Stimulated activated naive CD8-positive, alpha-beta T cell treated with anti-CD3 and anti-CD28 coated beads, Interleukin-15, Interleukin-2, amounts not matched to agents 100 ng/mL and 50 ng/mL, for 24 hours (primary cell): Measurements from ENCODE around the gene CRAMP1.
"Not testable (repeated sequence)": the region's sequence is repeated elsewhere in the genome, so short reads cannot be mapped to it uniquely, and the experiment has no call there.

Experiments
- H3K27ac Mint-ChIP-seq: one replicate; pipeline ENCODE4 v1.8.0; 2021; ENCODE audit warnings: mild to moderate bottlenecking, mixed read lengths
- H3K27me3 Mint-ChIP-seq: one replicate; pipeline ENCODE4 v1.8.0; 2021; ENCODE audit warnings: mixed read lengths
- H3K36me3 Mint-ChIP-seq: one replicate; pipeline ENCODE4 v1.8.0; 2021; ENCODE audit warnings: low read depth, mixed read lengths
- H3K4me1 Mint-ChIP-seq: one replicate; pipeline ENCODE4 v1.8.0; 2021; ENCODE audit warnings: low read depth, mixed read lengths
- H3K4me3 Mint-ChIP-seq: one replicate; pipeline ENCODE4 v1.8.0; 2021; ENCODE audit warnings: mild to moderate bottlenecking, mixed read lengths
- H3K9me3 Mint-ChIP-seq: one replicate; pipeline ENCODE4 v1.8.0; 2021; ENCODE audit warnings: mixed read lengths

Gene CRAMP1

DNA sequence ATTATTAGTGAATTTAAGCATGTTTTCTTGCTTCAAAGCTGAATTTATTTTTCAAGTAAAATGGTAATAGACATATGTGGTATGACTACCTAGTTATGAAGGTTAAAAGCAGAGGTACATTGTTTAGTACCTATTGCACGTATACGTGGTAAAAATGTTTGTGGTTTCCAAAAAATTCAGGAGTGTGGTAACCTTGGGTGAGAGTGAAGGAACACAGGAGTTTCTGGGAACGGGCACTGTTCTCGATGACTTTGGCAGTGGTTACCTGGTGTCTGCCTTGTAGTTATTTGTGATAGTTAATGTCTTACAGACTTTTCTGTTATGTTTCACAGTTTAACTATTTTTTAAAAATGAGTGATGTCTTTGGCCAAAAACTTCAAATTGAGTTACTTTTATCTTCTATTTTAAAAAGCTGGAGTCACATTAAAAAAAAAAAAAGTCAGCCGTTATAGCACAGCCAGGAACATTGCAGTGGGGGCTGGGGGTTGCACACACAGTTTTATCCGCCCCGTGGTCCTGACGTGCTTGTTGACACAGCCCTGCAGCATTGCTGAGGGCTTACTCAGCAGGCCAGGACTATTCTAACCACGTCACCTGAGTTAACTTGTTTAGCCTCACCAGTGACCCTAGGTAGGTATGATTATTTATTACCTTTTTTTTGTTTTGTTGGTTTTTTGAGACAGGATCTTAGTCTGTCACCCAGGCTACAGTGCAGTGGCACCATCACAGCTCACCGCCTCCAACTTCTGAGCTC lies 76.8 kb downstream of the CRAMP1 start:
- Mint-ChIP-seq H3K9me3 (no peaks in the 10 kb centered on the region), H3K27ac (no peak overlapping the region), H3K36me3 (peaks cover 72% of the 10 kb centered on the region), H3K4me3 (no peak overlapping the region), H3K4me1 (peaks cover 12% of the 10 kb centered on the region), H3K27me3 (no peaks in the 10 kb centered on the region)

DNA sequence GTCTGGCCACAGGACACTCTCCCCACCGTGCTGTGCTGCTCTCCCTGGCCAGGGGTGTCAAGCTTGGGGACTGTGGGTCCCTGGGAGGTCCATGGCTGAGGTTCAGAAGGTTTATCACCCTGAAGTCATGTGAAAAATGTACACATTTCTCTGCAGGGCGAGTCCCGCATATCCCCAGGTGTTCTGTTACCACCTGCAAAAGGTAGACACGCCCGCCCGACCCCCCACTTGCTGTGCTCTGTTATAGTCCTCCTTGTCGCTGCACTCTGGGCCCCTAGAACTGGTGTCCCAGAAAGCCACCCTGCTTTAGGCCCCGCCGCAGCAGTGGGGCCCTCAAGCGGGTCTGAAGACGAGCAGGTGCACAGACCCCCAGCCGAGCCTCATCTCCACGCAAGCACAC lies 77.7 kb downstream of the CRAMP1 start:
- H3K4me3 Mint-ChIP-seq = no peak overlapping the region
- peaks cover 78% of the 10 kb centered on the region for H3K36me3 Mint-ChIP-seq
- H3K27me3 Mint-ChIP-seq = no peaks in the 10 kb centered on the region
- H3K9me3 Mint-ChIP-seq = no peaks in the 10 kb centered on the region
- H3K27ac Mint-ChIP-seq = no peak overlapping the region
- H3K4me1 Mint-ChIP-seq = peaks cover 12% of the 10 kb centered on the region

DNA sequence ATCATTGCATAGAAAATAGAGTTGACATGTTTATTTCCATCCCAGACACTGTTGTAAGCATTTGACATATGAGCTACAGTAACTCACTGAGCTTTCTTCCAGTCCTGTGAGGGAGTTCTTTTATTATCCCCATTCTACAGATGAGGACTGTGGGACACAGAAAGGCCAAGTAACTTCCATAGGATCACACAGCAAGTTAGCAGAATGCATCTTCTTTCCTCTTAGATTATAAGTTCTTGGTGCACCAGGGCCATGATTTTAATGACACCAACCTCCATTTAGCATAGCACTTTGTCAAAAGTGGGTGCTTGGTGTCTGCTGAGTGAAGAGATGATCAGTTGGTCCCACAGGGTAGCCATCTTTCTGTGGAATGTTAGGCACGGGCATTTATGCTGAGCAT lies 78.7 kb downstream of the CRAMP1 start:
- Mint-ChIP-seq H3K4me3 (no peak overlapping the region), H3K27me3 (no peaks in the 10 kb centered on the region), H3K4me1 (peaks cover 12% of the 10 kb centered on the region), H3K36me3 (peaks cover 73% of the 10 kb centered on the region), H3K27ac (no peak overlapping the region), H3K9me3 (no peaks in the 10 kb centered on the region)

DNA sequence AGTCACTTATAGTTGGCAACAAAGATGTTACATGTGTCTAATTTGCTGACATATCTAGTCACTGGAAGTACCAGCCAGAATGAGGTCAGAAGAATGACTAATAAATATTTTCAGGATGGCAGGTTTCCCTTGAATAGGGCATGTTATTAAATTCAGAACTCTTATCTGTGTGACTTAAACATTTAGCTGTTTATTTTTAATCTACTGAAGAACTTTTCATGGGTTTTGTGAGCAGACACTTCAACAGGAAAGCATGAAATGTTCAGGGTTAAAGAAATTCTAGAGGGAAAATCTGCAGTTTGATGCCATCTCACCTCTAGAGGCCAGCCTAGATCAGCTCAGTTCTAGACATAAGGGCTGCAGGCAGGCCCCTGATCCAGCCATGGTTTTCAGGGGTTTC lies 79.1 kb downstream of the CRAMP1 start:
- no peak overlapping the region for H3K27ac Mint-ChIP-seq
- no peaks in the 10 kb centered on the region for H3K27me3 Mint-ChIP-seq
- H3K36me3 Mint-ChIP-seq = peaks cover 71% of the 10 kb centered on the region
- H3K4me3 Mint-ChIP-seq = no peak overlapping the region
- H3K4me1 Mint-ChIP-seq = peaks cover 12% of the 10 kb centered on the region
- no peaks in the 10 kb centered on the region for H3K9me3 Mint-ChIP-seq

DNA sequence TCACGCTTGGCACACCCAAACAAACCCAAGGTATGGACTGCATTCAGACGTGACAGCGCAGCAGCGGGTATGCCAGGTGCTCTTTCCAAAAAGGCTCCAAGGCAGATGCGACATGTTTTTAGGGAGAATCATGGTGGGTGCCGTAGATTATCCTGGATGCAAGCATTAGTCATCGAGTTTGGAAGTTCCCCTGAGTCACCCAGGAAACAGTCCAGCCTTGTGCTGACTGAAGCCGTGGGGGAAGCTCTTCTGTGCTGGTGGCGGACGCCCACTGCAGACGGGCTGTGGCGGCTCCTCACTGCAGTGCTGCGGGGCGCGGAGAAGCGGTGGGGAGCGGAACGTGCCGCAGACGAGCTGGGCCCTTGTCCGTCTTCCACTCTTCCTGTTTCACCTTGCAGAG lies 79.8 kb downstream of the CRAMP1 start:
- no peak overlapping the region for H3K4me3 Mint-ChIP-seq
- no peaks in the 10 kb centered on the region for H3K27me3 Mint-ChIP-seq
- H3K4me1 Mint-ChIP-seq = peaks cover 12% of the 10 kb centered on the region
- H3K27ac Mint-ChIP-seq = no peak overlapping the region
- no peaks in the 10 kb centered on the region for H3K9me3 Mint-ChIP-seq
- peaks cover 75% of the 10 kb centered on the region for H3K36me3 Mint-ChIP-seq

DNA sequence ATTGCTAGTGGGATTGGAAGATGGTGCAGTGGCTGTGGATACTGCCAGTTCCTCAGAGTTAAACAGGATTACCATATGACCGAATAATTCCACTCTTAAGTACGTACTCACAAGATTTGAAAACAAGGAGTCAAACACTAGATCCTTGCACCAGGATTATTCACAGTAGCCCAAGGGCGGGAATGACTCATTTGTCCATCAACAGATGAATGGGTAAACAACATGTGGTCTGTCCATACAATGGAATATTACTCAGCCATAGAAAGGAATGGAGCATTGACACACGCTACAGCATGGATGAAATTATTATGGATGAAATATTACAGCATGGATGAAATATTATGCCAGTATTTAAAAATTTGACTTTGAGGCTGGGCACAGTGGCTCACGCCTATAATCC lies 84.7 kb downstream of the CRAMP1 start:
- H3K4me3 Mint-ChIP-seq = no peak overlapping the region
- no peaks in the 10 kb centered on the region for H3K9me3 Mint-ChIP-seq
- H3K4me1 Mint-ChIP-seq = no peaks in the 10 kb centered on the region
- H3K27ac Mint-ChIP-seq = no peak overlapping the region
- H3K36me3 Mint-ChIP-seq = peaks cover 74% of the 10 kb centered on the region
- no peaks in the 10 kb centered on the region for H3K27me3 Mint-ChIP-seq

DNA sequence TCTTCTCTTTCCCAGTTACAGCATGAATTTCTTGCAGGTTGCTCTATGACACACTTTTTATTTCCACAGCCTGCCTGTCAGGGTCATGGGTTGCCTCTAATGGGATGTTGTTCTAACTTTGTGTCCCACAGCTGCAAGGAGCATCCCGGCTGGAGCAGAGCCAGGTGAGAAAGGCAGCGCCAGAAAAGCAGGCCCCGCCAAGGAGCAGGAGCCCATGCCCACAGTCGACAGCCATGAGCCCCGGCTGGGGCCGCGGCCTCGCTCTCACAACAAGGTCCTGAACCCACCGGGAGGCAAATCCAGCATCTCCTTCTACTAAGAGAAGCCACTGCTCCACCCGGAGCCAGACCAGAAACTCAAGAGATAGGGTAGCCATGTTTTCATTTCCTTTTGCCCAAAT lies 86.5 kb downstream of the CRAMP1 start:
- H3K36me3 Mint-ChIP-seq = peaks cover 71% of the 10 kb centered on the region
- H3K9me3 Mint-ChIP-seq = no peaks in the 10 kb centered on the region
- H3K4me3 Mint-ChIP-seq = no peak overlapping the region
- H3K4me1 Mint-ChIP-seq = no peaks in the 10 kb centered on the region
- no peak overlapping the region for H3K27ac Mint-ChIP-seq
- no peaks in the 10 kb centered on the region for H3K27me3 Mint-ChIP-seq

DNA sequence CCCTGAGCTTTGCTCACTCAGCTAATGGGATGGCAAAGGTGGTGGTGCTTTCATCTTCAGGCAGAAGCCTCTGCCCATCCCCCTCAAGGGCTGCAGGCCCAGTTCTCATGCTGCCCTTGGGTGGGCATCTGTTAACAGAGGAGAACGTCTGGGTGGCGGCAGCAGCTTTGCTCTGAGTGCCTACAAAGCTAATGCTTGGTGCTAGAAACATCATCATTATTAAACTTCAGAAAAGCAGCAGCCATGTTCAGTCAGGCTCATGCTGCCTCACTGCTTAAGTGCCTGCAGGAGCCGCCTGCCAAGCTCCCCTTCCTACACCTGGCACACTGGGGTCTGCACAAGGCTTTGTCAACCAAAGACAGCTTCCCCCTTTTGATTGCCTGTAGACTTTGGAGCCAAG lies 88.1 kb downstream of the CRAMP1 start:
- Mint-ChIP-seq H3K4me1 (peaks cover 11% of the 10 kb centered on the region), H3K4me3 (no peak overlapping the region), H3K27me3 (no peaks in the 10 kb centered on the region), H3K36me3 (peaks cover 60% of the 10 kb centered on the region), H3K27ac (no peak overlapping the region), H3K9me3 (no peaks in the 10 kb centered on the region)

DNA sequence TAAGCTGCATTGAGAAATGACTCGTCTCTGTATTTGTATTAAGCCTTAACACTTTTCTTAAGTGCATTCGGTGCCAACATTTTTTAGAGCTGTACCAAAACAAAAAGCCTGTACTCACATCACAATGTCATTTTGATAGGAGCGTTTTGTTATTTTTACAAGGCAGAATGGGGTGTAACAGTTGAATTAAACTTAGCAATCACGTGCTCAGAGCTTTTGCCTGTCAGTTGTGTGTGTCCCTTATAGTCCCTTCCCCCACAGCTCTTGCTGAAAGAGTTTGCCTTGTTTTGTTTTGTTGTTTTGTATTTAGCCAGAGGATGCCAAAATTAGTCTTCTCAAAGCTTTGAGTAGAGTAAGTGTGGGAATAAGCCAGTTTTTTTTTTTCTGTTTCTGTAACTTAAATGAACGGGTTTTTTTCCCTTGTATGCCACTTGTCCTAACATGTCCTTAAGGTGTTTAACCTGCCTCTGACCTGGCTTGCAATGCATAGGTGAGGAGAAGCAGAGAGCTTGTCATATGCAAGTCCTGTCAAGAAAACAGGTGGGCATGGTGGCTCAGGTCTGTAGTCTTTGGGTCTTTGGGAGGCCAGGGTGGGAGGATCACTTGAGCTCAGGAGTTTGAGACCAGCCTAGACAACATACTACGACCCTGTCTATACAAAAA lies 89.2 kb downstream of the CRAMP1 start:
- Mint-ChIP-seq H3K27ac (peak overlapping the region; percentile 5), H3K27me3 (no peaks in the 10 kb centered on the region), H3K36me3 (peaks cover 59% of the 10 kb centered on the region), H3K4me1 (peaks cover 15% of the 10 kb centered on the region), H3K4me3 (no peak overlapping the region), H3K9me3 (no peaks in the 10 kb centered on the region)

DNA sequence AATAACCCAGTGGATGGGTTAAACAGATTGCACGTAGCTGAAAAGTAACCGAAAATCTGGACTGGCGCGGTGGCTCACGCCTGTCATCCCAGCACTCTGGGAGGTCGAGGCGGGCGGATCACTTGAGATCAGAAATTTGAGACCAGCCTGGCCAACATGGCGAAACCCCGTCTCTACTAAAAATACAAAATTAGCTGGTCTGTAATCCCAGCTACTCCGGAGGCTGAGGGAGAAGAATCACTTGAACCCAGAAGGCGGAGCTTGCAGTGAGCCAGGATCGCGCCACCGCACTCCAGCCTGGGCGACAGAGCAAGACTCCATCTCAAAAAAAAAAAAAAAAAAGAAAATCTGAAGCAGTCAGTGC lies 93.1 kb downstream of the CRAMP1 start:
- Mint-ChIP-seq H3K27ac (peak overlapping the region; percentile 98), H3K4me3 (peak overlapping the region; percentile 100), H3K4me1 (peaks cover 40% of the 10 kb centered on the region), H3K36me3 (peaks cover 25% of the 10 kb centered on the region)
- not testable (repeated sequence) for H3K27me3 Mint-ChIP-seq, H3K9me3 Mint-ChIP-seq

DNA sequence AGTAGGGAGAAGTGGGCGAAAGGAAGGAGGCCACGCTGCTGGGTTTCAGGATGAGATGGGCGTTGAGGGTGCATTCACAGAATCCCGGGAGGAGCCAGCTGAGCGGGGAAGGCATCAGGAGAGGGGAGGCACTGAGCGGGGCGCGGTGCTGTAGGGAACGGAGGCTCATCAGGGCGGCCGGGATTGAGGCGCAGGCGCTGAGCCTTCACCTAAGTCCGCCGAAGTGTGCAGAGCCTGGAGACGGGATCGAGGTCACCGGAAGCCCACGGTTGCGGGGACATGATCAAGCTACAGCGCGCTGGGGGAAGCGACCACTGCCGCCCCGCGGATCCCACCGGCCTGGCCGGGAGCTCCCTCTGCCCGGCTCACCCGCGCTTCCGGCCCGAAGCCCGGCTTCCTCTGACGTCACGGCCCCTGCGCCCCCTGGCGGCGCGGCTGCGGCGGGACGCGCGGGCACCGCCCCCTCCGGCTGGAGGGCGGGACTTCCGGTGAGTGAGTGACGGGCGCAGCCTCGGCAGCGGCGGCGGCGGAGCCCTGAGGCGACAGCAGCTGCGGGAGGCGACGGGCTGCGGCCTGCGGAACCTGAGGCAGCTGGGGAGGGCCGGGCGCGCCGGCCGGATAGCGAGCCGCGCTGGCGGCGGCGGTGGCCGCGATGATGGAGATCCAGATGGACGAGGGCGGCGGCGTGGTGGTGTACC lies 93.7 kb downstream of the CRAMP1 start, which contains the start of gene MAPK8IP3:
Gene MAPK8IP3 (plus strand): TSS at position 508 of the 698 bp plus-strand sequence. CDS start 145 bp downstream, at position 653.
- no peaks in the 10 kb centered on the region for H3K27me3 Mint-ChIP-seq
- H3K4me1 Mint-ChIP-seq = peaks cover 40% of the 10 kb centered on the region
- H3K36me3 Mint-ChIP-seq = peaks cover 24% of the 10 kb centered on the region
- peak within 1 kb of the TSS; percentile 98 for H3K27ac Mint-ChIP-seq
- no peaks in the 10 kb centered on the region for H3K9me3 Mint-ChIP-seq
- peak within 1 kb of the TSS; percentile 100 for H3K4me3 Mint-ChIP-seq

DNA sequence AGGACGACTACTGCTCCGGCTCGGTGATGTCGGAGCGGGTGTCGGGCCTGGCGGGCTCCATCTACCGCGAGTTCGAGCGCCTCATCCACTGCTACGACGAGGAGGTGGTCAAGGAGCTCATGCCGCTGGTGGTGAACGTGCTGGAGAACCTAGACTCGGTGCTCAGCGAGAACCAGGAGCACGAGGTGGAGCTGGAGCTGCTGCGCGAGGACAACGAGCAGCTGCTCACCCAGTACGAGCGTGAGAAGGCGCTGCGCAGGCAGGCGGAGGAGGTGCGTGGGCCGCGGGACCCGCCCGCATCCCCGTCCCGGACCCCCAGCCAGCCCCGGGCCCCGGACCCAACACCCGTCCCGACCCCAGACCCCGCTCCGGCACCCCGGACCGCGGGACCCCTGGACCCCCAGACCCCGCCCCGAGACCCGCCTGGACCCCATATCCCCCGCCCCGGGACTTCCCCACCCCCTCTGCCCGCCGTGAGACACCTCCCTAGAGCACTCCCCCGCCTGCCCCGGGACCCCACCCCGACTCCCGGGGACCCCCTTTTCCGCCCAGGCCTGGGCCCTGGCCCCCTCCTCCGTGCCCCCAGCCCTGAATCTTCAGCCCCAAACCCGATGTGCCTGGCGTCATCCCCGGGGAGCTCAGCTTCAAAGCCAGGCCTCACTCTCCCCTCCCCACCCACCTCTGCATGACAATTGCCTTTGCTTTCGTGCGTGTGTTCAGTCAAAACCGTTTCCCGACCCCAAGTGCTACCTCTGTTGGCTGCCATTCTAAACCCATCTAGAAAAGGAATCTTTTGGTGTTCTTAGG lies 94.4 kb downstream of the CRAMP1 start:
- H3K9me3 Mint-ChIP-seq = no peaks in the 10 kb centered on the region
- peaks cover 17% of the 10 kb centered on the region for H3K36me3 Mint-ChIP-seq
- H3K4me1 Mint-ChIP-seq = peaks cover 40% of the 10 kb centered on the region
- no peaks in the 10 kb centered on the region for H3K27me3 Mint-ChIP-seq
- H3K4me3 Mint-ChIP-seq = peak overlapping the region; percentile 100
- H3K27ac Mint-ChIP-seq = peak overlapping the region; percentile 88

DNA sequence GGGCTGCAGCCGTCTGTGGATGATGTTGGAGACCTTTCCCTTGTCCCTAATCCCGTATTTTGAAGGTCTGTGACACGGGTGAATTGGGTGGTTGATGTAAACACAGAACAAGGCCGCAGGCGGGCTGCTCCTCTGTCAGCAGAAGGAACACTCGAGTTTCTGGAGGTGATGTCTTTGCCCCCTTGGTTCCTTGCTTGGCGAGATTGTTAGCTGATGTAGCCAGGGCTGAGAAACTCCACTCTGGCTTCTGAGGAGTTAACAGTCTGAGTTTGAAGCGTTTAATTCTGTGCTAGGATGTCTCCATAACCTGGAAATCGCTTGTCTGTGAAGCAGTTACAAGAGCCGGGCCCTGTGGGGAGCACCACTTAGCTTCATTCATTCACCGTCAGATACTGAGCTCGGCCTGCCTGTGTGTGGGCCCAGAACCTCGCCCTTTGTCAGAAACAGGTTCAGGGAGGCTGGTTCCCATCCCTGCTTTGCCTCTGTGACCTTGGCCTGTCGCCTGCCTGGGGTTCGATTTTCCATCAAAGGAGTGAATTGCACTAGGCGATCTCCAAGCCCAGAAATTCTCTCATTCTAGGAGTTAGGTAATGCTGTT lies 95.1 kb downstream of the CRAMP1 start:
- Mint-ChIP-seq H3K27ac (peak overlapping the region; percentile 88), H3K9me3 (no peaks in the 10 kb centered on the region), H3K27me3 (no peaks in the 10 kb centered on the region), H3K4me3 (peak overlapping the region; percentile 90), H3K4me1 (peaks cover 40% of the 10 kb centered on the region), H3K36me3 (peaks cover 10% of the 10 kb centered on the region)

DNA sequence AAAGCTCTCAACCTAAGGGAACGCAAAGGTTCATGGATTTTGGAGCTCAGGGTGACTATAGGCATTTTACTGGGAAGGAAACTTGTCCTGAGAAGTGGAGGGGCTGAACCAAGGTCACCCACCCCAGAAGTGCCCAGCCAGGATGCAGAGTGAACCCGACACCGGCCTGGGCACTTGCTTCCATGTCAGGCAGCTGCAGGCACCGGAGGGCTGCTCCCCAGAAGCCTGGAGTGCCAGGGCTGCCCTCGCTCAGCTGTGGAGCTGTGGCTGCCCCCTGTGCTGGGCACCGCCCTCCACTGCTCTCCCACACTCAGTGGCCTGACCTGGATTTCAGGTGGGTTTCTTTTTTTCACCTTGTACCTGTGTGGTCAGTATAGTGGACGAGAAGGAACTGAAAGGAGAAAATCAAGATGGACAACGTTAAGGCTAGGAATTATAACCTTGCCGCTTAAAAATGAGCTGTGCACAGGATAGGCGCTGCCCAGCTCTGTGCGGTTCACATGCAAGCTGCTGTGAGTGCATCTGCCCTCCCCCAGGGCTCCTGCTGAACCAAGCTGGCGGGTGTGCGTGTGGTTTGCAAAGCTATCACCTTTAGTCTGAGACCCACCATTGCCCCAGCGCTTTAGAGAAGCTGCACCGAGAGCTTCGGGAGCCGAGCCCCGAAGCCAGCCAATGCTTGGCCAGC lies 96.1 kb downstream of the CRAMP1 start:
- Mint-ChIP-seq H3K36me3 (peaks cover 3% of the 10 kb centered on the region), H3K4me3 (peak overlapping the region; percentile 90), H3K9me3 (no peaks in the 10 kb centered on the region), H3K27me3 (no peaks in the 10 kb centered on the region), H3K27ac (peak overlapping the region; percentile 88), H3K4me1 (peaks cover 46% of the 10 kb centered on the region)
